HFFc6 (cell line): ENCODE data around the gene IFNA5. TPM values are rescaled to one million over a fixed set of nuclear protein-coding genes. Genes with fewer than 3 reads are reported as not detected.

Source experiments
- DNase-seq: peaks from one replicate; pipeline ENCODE4 v3.0.0-alpha.2; 2018
- H3K27ac Mint-ChIP-seq: 2 replicates; pipeline ENCODE4 v1.8.0; 2020; ENCODE audit warnings: mild to moderate bottlenecking, mixed read lengths
- H3K27me3 Mint-ChIP-seq: 2 replicates; pipeline ENCODE4 v1.8.0; 2021; ENCODE audit warnings: mild to moderate bottlenecking, moderate library complexity, mixed read lengths; ENCODE audit not compliant: insufficient read depth
- H3K36me3 Mint-ChIP-seq: 2 replicates; pipeline ENCODE4 v1.8.0; 2021; ENCODE audit warnings: low read depth, mixed read lengths
- H3K4me1 Mint-ChIP-seq: 2 replicates; pipeline ENCODE4 v1.8.0; 2020; ENCODE audit warnings: low read depth, mixed read lengths
- H3K4me3 Mint-ChIP-seq: 2 replicates; pipeline ENCODE4 v1.8.0; 2020; ENCODE audit warnings: mild to moderate bottlenecking, moderate library complexity, mixed read lengths
- H3K9me3 Mint-ChIP-seq: 2 replicates; pipeline ENCODE4 v1.8.0; 2020; ENCODE audit warnings: mild to moderate bottlenecking, mixed read lengths
- CTCF ChIP-seq: fragments of 200-600 bp; sonication (generic); IDR thresholded peaks from 2 replicates; pipeline ENCODE4 v1.5.0; 2021; ENCODE audit warnings: antibody characterized with exemption, mild to moderate bottlenecking
- total RNA-seq, 6 experiments: library from RNA; stranded (reverse); fragmentation: NEBNext Ultra II Directional; extraction: Animal tissue kit (Norgen Biotek cat#: 25700); gene quantifications; 2 replicates in 1 of 6; 3 replicates in 5 of 6; pipeline ENCODE4 v1.2.3, GENCODE V29; 2021

Gene IFNA5
- total RNA-seq, 6 experiments from 2014 or later, result not detected

- H3K9me3 Mint-ChIP-seq, result no peaks in the 10 kb centered on the region
- TF ChIP-seq CTCF, result no peak
- H3K27me3 Mint-ChIP-seq, result peaks cover 7% of the 10 kb centered on the region; the same call in 1 of the 2 replicates
- no peak overlapping the region for H3K27ac Mint-ChIP-seq
- H3K4me1 Mint-ChIP-seq, result peaks cover 6% of the 10 kb centered on the region
- no peaks in the 10 kb centered on the region for H3K36me3 Mint-ChIP-seq
- no peak overlapping the region for H3K4me3 Mint-ChIP-seq
- DNase-seq, result no peak
Measured at GRCh38 chr9:21289848-21290247, 15.3 kb downstream of the IFNA5 start.

- Mint-ChIP-seq H3K27ac (no peak overlapping the region), H3K9me3 (no peaks in the 10 kb centered on the region), H3K36me3 (no peaks in the 10 kb centered on the region), H3K27me3 (peaks cover 7% of the 10 kb centered on the region; the same call in 1 of the 2 replicates), H3K4me1 (no peaks in the 10 kb centered on the region), H3K4me3 (no peak overlapping the region)
- DNase-seq, result no peak
- TF ChIP-seq CTCF, result no peak
Measured at GRCh38 chr9:21287280-21287679, 17.8 kb downstream of the IFNA5 start.

- H3K4me3 Mint-ChIP-seq, result no peak overlapping the region
- no peak for TF ChIP-seq CTCF
- no peak overlapping the region for H3K27ac Mint-ChIP-seq
- H3K36me3 Mint-ChIP-seq, result no peaks in the 10 kb centered on the region
- H3K4me1 Mint-ChIP-seq, result no peaks in the 10 kb centered on the region
- no peak for DNase-seq
- peaks cover 7% of the 10 kb centered on the region; the same call in 1 of the 2 replicates for H3K27me3 Mint-ChIP-seq
- no peaks in the 10 kb centered on the region for H3K9me3 Mint-ChIP-seq
Measured at GRCh38 chr9:21286659-21287058, 18.5 kb downstream of the IFNA5 start.

- no peak overlapping the region for H3K27ac Mint-ChIP-seq
- H3K9me3 Mint-ChIP-seq, result no peaks in the 10 kb centered on the region
- no peaks in the 10 kb centered on the region for H3K4me1 Mint-ChIP-seq
- H3K36me3 Mint-ChIP-seq, result no peaks in the 10 kb centered on the region
- no peak for DNase-seq
- no peak overlapping the region for H3K4me3 Mint-ChIP-seq
- peaks cover 7% of the 10 kb centered on the region; the same call in 1 of the 2 replicates for H3K27me3 Mint-ChIP-seq
- TF ChIP-seq CTCF, result no peak
Measured at GRCh38 chr9:21286099-21286498, 19.0 kb downstream of the IFNA5 start.

- Mint-ChIP-seq H3K4me1 (no peaks in the 10 kb centered on the region), H3K4me3 (no peak overlapping the region), H3K9me3 (no peaks in the 10 kb centered on the region), H3K36me3 (no peaks in the 10 kb centered on the region), H3K27me3 (peaks cover 8% of the 10 kb centered on the region; the same call in 1 of the 2 replicates), H3K27ac (no peak overlapping the region)
- TF ChIP-seq CTCF, result no peak
- DNase-seq, result no peak
Measured at GRCh38 chr9:21281275-21281674, 23.8 kb downstream of the IFNA5 start.

- TF ChIP-seq CTCF, result no peak
- Mint-ChIP-seq H3K4me1 (no peaks in the 10 kb centered on the region), H3K4me3 (no peak overlapping the region), H3K9me3 (no peaks in the 10 kb centered on the region), H3K36me3 (no peaks in the 10 kb centered on the region), H3K27me3 (peaks cover 8% of the 10 kb centered on the region), H3K27ac (no peak overlapping the region)
- DNase-seq, result no peak
Measured at GRCh38 chr9:21268347-21268657, 36.8 kb downstream of the IFNA5 start.
